ENCODE measurements around the gene PHLPP2.
"Not testable (repeated sequence)": the region's sequence is repeated elsewhere in the genome, so short reads cannot be mapped to it uniquely, and the experiment has no call there.

PHLPP2 gene

DNA sequence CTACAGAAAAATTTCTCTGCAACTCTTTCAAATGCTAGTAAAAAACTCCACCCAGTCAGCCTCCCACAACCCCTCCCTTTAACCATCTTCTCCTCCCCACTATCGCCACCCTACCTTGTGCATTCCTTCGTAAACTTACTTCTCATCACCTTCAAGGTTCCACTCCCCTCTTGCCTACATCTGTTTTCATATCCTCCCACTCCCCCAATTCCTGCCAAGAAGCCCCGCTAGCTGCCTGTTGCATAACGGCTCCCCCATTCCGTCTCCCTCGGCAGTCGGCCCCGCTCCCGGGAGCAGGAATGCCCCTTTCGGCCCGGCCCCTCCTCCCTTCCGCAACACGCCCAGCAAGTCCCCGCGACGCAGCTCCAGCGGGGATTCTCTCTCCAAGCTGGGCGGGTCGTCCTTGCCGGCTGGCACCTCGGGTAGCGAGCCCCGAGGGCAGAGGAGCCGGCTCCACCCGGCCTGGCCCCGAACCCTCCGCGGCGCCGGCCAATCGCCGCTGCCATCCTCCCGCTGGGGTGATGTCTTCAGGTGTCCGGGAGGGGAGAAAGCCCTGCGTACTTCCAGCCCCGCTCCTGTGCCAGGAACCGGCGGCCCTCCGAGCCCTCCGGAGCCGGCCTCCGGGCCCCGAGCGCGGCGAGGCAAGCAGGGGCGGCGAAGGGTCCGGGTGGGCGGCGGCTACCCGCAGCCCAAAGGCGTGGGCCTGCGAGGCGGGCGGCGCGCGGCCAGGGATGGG lies 1.5 kb downstream of the PHLPP2 start:
- no peak for DNase-seq (ENCODE audit: low read depth)

DNA sequence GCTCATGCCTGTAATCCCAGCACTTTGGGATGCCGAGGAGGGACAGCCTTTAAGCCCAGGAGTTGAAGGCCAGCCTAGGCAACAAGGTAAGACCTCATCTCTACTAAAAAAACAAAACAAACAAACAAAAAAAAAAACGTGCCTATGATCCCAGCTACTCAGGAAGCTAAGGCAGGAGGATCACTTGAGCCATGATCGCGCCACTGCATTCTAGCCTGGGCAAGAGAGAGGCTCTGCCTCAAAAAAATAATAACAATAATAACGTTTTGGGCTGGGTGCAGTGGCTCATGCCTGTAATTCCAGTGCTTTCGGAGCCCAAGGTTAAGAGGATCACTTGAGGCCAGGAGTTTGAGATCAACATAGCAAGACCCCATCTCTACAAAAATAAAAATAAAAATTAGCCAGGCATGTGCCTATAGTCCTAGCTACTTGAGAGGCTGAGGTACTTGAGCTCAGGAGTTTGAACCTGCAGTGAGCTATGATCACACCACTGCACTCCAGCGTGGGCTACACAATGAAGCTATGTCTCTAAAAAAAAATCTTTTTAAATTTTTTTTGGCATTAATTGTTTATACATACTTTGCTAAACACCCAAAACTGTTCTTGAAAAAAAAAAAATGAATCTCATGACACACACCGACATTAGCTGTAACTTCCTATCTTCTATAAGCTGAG lies 3.3 kb downstream of the PHLPP2 start:
- DNase-seq (ENCODE audit: low read depth), result no peak

DNA sequence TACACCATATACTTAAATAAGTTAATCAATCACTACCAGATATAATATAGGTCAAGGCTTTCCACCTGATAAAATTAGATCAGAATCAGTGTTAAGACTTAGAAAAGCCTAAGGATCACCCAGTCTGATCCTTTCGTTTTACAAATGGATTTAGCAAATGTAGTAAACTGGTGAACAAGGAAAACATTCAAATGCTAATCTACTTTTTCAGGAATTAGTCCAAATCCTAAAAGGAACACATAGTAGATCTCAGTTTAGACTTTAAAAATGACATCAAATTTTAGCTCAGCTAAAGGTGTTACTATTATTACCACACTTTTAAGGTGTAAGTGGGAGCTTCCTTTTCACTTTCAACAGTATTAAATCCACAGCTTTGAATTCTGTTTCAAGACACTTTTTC lies 12.0 kb downstream of the PHLPP2 start:
- DNase-seq (ENCODE audit: low read depth), result no peak

DNA sequence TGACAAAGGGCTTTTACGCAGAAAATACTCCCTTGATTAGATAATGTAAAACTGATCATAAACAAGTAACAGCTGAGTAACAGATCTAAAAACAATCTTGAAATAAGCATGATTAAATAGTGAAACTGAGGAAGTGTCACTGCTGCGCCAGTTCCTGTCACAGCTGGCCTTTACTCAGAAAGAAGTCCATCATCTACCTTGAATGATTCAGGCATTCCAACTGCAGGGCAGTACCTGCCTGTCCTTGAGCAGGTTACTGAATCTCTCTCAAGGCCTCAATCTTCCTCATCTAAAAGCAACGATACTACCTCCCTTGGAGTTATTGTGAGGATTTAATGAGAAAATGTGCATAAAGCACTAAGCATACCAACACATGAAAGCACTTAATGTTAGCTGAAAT lies 12.7 kb downstream of the PHLPP2 start:
- no peak for DNase-seq (ENCODE audit: low read depth)

DNA sequence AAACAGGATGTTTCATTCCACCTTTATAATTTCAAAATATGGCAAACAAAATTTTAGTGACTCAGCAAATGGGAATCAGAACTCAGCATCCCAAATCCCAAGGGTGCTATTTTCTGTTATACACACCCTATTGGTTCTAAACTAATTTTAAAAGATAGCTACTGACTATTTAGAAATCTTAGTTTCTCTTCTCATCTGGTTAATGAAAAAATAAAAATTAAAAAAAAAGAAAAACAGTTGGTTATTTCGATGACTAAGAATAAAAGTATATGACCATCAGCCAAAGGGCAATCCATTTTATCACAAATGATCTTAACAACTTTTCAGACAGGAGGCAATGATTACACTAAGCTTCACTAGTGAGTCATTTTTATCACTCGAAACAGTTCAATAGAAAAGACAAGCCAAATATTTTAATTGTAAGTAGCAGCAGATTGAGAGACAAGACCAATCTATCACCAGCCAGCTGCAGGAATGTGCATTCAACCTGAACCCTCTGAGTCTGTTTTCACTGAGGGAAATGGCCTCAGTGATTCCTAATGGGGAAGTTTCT lies 15.2 kb downstream of the PHLPP2 start:
- DNase-seq (ENCODE audit: low read depth), result peak; percentile 64

DNA sequence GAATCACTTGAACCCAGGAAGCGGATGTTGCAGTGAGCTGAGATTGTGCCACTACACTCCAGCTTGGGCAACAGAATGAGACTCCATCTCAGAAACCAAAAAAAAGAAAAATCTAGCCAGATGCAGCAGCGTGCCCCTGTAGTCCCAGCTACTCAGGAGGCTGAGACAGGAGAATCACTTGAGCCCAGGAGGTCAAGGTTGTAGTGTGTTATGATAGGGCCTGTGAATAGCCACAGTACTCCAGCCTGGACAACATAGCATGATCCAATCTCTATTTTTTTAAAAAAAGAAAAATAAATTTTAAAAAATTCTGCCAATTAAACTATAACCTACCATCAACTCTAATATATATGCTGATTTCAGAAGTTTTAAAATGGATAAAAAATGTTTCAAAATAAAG lies 15.8 kb downstream of the PHLPP2 start:
- no peak for DNase-seq (ENCODE audit: low read depth)

DNA sequence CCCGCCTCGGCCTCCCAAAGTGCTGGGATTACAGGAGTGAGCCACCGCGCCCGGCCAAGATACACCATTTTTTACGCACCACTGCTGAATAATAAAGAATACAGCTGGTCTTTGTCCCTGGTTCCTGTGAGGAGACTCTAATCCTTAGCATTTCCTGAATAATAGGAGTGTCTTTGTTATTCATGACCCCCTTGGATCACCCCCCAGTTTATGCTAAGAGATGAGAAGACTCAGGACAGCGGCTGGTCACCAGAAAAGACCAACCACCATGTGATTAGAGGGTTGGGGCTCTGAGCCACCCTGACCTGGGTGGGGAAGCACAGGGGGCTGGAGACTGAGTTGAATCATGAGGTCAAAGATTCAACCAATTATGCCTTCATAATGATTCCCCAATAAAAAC lies 17.3 kb downstream of the PHLPP2 start:
- DNase-seq (ENCODE audit: low read depth), result no peak

DNA sequence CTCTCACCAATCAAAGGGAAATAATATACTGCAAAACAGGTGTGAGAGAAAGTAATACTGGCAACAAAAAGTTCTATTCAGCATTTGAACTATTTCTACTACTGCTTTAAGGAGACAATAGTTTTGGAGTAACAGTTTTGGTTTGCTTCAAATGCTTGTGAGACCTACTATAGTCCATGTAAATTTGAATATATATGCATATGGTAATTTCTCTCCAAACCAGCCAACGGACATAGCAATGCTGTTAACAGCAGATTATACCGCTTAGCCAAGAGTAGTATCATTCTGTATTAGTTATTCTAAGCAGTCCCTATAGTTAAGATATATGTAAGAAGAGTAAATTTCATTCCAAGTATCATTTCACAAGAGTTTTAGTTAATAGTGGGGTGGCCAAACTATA lies 18.5 kb downstream of the PHLPP2 start:
- DNase-seq (ENCODE audit: low read depth), result no peak

DNA sequence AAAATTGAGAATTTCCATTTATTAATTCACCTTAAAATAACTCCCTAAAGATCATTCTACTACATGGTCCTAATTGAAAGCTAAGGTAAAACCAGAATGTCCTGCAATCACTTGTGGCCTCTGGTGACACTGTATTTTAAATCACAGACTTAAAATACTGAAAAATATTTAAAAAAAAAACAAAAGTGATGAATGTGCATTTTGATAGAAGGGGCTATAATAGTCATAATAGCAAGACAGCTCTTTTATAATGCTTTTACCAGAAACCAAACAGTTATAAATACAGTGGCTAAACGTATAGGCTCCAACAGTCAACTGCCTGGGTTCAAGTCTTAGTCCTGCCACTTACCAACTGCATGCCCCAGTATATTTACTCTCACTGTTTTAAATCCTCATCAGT lies 21.2 kb downstream of the PHLPP2 start:
- DNase-seq (ENCODE audit: low read depth), result no peak

DNA sequence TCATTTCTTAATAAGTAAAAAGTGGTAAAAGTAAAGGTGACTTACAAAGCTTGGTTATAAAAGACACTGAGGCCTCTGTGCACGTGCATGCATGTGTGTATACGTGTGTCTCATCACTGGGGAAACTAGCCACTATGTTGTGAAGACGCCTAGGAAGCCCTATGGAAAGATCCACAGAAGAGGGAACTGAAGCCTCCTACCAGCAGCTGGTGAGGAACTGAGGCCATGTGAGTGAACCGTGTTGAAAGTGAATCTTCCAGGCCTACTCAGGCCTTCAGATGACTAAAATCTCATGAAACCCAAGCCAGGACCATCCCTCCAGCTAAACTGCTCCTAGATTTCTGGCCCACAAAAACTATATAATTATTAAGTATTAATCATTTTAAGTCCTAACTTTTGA lies 23.7 kb downstream of the PHLPP2 start:
- no peak for DNase-seq (ENCODE audit: low read depth)

DNA sequence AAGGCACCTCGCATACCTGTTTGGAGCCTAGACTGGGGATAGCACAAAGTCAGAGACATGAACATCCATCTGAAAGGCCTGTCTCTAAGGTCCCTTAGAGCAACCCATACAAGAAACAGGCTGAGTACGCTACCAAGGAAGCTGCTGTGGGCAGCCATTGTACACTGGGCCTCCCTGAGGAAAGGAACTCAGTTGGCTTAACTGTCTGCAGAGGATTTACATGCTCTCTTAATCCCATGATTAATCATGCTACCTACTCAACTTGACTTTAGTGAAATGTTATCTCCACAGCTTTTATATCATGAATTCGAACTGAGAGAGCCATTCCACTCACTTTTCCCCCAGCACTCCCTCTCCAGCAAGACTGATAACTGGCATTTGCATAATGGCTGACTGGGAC lies 26.0 kb downstream of the PHLPP2 start:
- DNase-seq (ENCODE audit: low read depth), result no peak

DNA sequence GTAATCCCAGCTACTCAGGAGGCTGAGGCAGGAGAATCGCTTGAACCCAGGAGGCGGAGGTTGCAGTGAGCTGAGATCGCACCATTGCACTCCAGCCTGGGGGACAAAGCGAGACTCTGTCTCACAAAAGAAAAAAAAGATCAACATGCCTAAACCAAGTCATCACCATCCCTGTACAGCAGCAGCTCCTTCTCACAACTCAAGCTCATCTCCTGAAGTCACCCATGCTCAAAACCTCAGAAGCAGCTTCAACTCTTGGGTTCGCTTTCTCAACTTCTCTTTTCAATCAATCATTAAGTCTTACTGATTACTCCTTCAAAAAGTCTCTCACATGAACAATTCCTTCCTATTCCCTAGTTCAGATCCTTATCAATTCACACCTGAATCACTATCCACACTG lies 31.3 kb downstream of the PHLPP2 start:
- DNase-seq (ENCODE audit: low read depth), result no peak

DNA sequence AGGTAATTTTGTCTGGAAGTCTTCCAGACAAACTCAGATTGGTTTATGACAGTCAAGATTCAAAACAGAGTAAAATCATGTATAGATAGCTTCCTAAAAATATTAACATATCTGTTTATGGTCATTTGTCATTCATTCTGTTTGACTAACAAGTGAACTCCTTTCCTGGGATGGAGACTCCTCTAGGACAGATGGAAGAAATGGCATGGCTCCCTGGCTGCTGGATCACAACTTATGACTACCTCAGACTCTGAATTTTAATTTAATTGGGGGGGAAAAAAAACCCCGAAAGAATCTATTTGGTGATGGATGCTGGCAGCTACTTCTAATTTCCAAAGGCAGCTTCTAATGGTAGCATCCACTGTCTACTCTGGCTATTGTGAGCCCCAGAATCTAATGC lies 34.6 kb downstream of the PHLPP2 start:
- DNase-seq (ENCODE audit: low read depth), result no peak

DNA sequence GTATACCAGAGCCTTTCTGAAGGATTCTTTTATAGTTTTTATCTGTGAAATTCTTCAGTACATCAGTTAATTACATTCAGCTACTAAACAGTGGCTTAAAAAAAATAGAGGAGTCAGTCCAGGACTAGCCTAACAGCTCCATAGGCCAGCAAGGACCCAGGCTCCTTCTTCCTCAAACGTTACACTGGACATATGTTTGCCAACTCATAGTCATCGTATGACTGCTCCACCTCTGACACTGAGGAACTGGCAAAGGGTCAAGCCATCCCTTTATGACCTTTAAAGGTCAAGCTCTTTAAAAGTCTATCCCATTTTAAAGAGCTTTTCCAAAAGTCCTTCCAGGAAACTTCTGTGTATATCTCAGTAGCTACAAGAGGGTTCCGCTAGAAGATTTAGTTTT lies 36.6 kb downstream of the PHLPP2 start:
- no peak for DNase-seq (ENCODE audit: low read depth)

DNA sequence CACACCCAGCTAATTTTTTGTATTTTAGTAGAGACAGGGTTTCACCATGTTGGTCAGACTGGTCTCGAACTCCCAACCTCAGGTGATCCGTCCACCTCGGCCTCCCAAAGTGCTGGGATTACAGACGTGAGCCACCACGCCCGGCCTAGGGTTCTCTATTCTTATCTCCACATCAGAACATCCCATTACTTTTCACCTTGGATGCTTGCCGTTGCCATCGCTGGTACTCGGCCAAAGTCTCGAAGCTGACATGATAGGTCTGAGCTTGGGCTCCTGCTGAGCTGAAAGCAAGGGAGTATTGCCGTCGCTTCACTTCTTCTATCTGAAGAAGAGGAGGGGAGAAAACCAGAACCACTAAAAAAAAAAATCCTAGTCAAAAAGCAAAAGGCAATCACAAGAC lies 40.2 kb downstream of the PHLPP2 start:
- not testable (repeated sequence) for DNase-seq (ENCODE audit: low read depth)

DNA sequence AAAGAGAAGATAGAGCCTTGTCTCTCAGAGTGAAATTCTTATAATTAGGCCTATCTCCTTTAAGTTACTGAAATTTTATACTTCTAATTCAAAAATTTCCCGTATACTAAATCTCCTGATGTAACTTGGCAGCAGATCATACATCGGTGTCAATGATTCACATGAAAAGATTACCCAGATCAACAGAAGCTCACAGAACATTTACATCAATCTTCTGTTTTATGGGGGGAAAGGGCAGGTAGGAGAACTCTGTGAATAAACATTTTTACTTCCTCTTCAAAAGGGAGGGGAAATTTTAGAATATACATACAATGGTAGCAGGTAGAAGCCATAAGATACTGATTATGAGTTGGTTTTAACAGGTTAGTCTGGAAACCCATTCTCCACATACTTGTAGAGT lies 43.1 kb downstream of the PHLPP2 start:
- no peak for DNase-seq (ENCODE audit: low read depth)

DNA sequence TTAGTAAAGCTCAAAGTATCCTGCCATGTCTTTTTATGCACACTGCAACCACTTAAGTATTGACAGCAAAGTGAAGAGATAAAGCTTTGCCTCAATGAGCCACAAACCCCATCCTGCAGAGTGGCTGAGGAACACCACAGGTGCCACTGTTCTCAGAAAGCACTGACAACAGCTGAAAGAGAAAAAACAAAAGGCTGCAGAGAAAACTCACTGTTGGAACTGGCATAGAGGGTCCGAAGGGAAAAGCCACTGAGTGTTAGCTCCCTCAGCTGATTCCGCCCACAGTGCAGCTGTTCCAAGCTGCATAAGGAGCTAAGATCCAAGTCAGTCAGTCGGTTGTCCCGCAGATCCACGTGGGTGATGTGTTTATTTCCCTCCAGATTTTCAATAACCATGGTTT lies 48.3 kb downstream of the PHLPP2 start:
- DNase-seq (ENCODE audit: low read depth), result no peak

DNA sequence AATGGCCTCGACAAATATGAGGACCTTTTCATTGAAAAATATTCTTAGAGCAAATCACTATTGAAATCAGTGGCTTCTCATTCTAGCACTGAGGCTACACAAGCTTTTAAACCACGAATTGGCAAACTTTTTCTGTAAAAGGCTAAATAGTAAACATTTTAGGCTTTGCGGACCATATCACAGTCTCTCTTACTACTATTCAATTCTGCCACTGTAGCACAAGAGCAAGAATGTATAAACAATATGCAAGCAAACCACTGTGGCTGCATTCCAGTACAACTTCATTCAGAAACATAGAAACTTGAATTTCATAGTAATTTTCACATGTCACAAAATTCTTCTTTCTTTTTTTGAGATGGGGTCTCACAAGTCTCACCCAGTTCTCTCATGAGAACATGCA lies 49.1 kb downstream of the PHLPP2 start:
- DNase-seq (ENCODE audit: low read depth), result no peak

DNA sequence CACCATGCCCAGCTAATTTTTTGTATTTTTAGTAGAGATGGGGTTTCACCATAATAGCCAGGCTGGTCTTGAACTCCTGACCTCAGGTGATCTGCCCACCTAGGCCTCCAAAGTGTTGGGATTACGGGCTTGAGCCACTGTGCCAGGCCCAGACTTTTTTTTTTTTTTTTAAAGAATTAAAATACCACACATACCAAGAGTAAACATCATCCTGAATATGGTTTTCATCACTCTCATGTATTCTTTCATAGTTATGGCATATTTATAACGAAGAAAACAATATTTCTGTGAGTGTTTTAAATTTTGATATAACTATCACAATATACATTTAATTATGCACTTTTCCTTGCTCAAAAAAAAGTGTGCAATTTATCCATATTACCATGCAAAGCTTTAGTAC lies 50.3 kb downstream of the PHLPP2 start:
- DNase-seq (ENCODE audit: low read depth), result no peak

DNA sequence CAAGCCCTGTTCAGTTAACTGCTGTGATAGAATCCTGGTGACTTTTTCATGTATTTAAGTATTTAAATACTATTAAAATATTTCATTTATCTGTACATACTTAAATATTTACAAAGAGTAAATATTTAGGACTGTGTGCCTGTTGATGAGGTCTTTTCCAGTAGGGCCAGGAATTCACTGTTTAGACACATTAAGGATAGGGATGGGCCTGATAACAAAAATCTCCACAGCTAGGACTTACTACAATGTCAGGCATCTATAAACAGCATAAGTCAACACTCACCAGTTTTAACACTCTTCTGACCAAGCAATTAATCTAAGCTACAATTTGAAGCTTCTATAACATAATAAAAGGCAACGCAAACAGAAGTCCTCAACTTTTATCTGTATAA lies 50.9 kb downstream of the PHLPP2 start:
- no peak for DNase-seq (ENCODE audit: low read depth)

DNA sequence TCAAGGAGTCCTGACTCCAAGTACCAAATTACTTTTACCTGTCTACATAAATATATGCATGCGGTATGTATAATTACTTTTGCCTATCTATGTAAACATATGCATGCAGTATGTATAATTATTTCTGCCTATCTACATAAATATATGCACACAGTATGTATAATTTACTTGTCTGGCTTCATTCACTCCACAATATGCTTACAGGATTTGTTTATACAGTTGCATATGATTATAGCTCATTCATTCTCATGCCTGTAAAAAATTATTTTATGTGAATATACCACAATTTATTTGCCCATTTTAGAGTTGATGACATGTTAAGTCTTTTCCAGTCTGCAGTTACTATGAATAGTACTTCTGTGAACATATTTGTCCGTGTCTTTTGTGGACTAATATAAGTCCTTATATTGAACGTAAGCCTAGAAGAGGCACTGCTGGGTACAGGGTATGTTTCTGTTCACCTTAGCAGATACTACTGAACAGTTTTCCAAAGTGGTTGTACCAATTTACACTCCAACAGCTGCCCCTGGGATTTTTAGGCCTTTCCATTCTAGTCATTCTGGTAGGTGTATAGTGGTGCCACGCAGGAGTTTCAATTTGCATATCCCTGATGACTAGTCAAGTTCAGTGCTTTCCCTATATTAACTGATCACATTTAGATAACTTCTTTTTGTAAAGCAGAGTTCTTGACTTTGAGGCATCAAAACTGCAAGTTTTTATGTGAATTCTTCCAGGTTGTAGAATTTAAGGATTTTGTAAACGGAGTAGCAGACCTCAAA lies 51.5 kb downstream of the PHLPP2 start:
- DNase-seq (ENCODE audit: low read depth), result no peak

DNA sequence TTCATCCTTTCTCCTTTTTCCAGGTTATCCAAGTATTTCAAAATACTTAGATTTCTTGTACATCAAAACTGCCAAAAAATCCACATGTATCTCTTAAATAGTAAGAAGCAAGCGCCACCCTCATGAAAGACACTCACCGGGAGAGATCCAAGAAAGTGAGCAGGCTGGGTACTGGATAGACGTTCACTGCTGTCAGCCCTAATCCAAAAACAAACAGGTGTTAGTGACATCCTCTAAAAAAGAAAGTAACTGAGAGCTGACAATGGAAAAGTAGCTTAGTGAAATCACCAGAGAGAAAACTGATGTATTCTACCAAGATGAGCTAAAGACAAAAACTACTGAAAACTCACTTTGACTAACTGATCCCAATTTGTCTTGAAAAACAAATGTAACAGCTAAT lies 52.4 kb downstream of the PHLPP2 start:
- no peak for DNase-seq (ENCODE audit: low read depth)

DNA sequence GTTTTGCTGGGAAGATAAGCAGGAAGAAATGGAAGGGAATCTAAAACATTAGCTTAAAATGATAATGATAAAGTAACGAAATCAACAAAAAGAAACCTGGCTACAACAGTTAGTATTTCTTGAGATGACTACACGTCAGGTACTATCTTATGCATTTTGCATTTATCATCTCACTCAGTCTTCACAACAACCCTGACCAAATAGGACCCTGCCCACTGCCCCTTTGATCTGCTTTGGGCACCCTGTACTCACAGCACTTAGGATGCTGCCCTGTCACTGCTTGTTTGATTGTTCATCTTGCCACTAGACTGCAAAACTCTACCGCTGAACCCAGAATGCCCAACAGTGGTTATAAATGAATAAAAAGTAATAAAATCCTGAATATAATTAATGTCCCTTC lies 53.3 kb downstream of the PHLPP2 start:
- DNase-seq (ENCODE audit: low read depth), result no peak

Data from GM04503 (cell line).